ENCODE results near the gene GOLGA6L9. TPM values are rescaled to one million over a fixed set of nuclear protein-coding genes. Genes with fewer than 3 reads are reported as not detected.
"Not testable (repeated sequence)": the region's sequence is repeated elsewhere in the genome, so short reads cannot be mapped to it uniquely, and the experiment has no call there.

The GOLGA6L9 gene
- 0.51 and 0.66 TPM in 2 replicates for total RNA-seq (2012; rRNA removed)

GRCh38 chr15:82429693-82430092 lies at the start of gene GOLGA6L9:
TSS of gene GOLGA6L9 (plus strand) at chr15:82429816. CDS start at chr15:82430080, 264 bp downstream.
- not testable (repeated sequence) for H3K27me3 ChIP-seq (ENCODE audit: control insufficient read depth, insufficient read depth, low read length); H3K9me3 ChIP-seq (replicated peaks; ENCODE audit: low read length); H3K9ac ChIP-seq (ENCODE audit: low read depth, low read length); H3K36me3 ChIP-seq (ENCODE audit: insufficient read depth, low read length); H3K4me2 ChIP-seq (ENCODE audit: low read length); H3K4me1 ChIP-seq (ENCODE audit: control insufficient read depth, insufficient read depth, low read length); H3K4me3 ChIP-seq (ENCODE audit: low read length)

- not testable (repeated sequence) for H3K9ac ChIP-seq (ENCODE audit: low read depth, low read length); H3K4me3 ChIP-seq (ENCODE audit: low read length); H3K4me1 ChIP-seq (ENCODE audit: control insufficient read depth, insufficient read depth, low read length); H3K27me3 ChIP-seq (ENCODE audit: control insufficient read depth, insufficient read depth, low read length); H3K9me3 ChIP-seq (replicated peaks; ENCODE audit: low read length); H3K4me2 ChIP-seq (ENCODE audit: low read length); H3K36me3 ChIP-seq (ENCODE audit: insufficient read depth, low read length)
Observed at GRCh38 chr15:82381330-82381955, 48.2 kb upstream of the GOLGA6L9 start.

- H3K4me2 ChIP-seq (ENCODE audit: low read length); H3K4me1 ChIP-seq (ENCODE audit: control insufficient read depth, insufficient read depth, low read length); H3K9ac ChIP-seq (ENCODE audit: low read depth, low read length); H3K36me3 ChIP-seq (ENCODE audit: insufficient read depth, low read length); H3K9me3 ChIP-seq (replicated peaks; ENCODE audit: low read length); H3K27me3 ChIP-seq (ENCODE audit: control insufficient read depth, insufficient read depth, low read length); H3K4me3 ChIP-seq (ENCODE audit: low read length): not testable (repeated sequence)
Observed at GRCh38 chr15:82387209-82387608, 42.4 kb upstream of the GOLGA6L9 start.

- not testable (repeated sequence) for H3K36me3 ChIP-seq (ENCODE audit: insufficient read depth, low read length); H3K4me1 ChIP-seq (ENCODE audit: control insufficient read depth, insufficient read depth, low read length); H3K27me3 ChIP-seq (ENCODE audit: control insufficient read depth, insufficient read depth, low read length)
Observed at GRCh38 chr15:82390152-82390551, 39.5 kb upstream of the GOLGA6L9 start.

GRCh38 chr15:82392077-82392476 lies 37.5 kb upstream of the GOLGA6L9 start:
- H3K4me2 ChIP-seq (ENCODE audit: low read length); H3K4me1 ChIP-seq (ENCODE audit: control insufficient read depth, insufficient read depth, low read length); H3K27me3 ChIP-seq (ENCODE audit: control insufficient read depth, insufficient read depth, low read length); H3K4me3 ChIP-seq (ENCODE audit: low read length); H3K9ac ChIP-seq (ENCODE audit: low read depth, low read length); H3K36me3 ChIP-seq (ENCODE audit: insufficient read depth, low read length); H3K9me3 ChIP-seq (replicated peaks; ENCODE audit: low read length): not testable (repeated sequence)

More at GRCh38 chr15:82390152-82390551, 39.5 kb upstream of the GOLGA6L9 start:
- not testable (repeated sequence) for H3K9me3 ChIP-seq (replicated peaks; ENCODE audit: low read length); H3K9ac ChIP-seq (ENCODE audit: low read depth, low read length); H3K4me3 ChIP-seq (ENCODE audit: low read length); H3K4me2 ChIP-seq (ENCODE audit: low read length)

- no peaks in the 10 kb centered on the region for H3K9me3 ChIP-seq (replicated peaks; ENCODE audit: low read length)
- no peak overlapping the region for H3K4me2 ChIP-seq (ENCODE audit: low read length)
- H3K4me1 ChIP-seq (ENCODE audit: control insufficient read depth, insufficient read depth, low read length): peaks cover 6% of the 10 kb centered on the region
- H3K9ac ChIP-seq (ENCODE audit: low read depth, low read length): no peak overlapping the region
- H3K27me3 ChIP-seq (ENCODE audit: control insufficient read depth, insufficient read depth, low read length): no peaks in the 10 kb centered on the region
- H3K4me3 ChIP-seq (ENCODE audit: low read length): no peak overlapping the region
- no peaks in the 10 kb centered on the region for H3K36me3 ChIP-seq (ENCODE audit: insufficient read depth, low read length)
Observed at GRCh38 chr15:82393671-82394070, 35.9 kb upstream of the GOLGA6L9 start.

GRCh38 chr15:82395788-82396187 lies 33.8 kb upstream of the GOLGA6L9 start:
- not testable (repeated sequence) for H3K9ac ChIP-seq (ENCODE audit: low read depth, low read length); H3K4me3 ChIP-seq (ENCODE audit: low read length); H3K9me3 ChIP-seq (replicated peaks; ENCODE audit: low read length); H3K4me2 ChIP-seq (ENCODE audit: low read length); H3K36me3 ChIP-seq (ENCODE audit: insufficient read depth, low read length); H3K27me3 ChIP-seq (ENCODE audit: control insufficient read depth, insufficient read depth, low read length); H3K4me1 ChIP-seq (ENCODE audit: control insufficient read depth, insufficient read depth, low read length)

- Histone ChIP-seq H3K4me3 (ENCODE audit: low read length) (no peak overlapping the region), H3K9me3 (replicated peaks; ENCODE audit: low read length) (no peaks in the 10 kb centered on the region), H3K9ac (ENCODE audit: low read depth, low read length) (no peak overlapping the region), H3K4me1 (ENCODE audit: control insufficient read depth, insufficient read depth, low read length) (peaks cover 6% of the 10 kb centered on the region), H3K36me3 (ENCODE audit: insufficient read depth, low read length) (no peaks in the 10 kb centered on the region), H3K4me2 (ENCODE audit: low read length) (no peak overlapping the region), H3K27me3 (ENCODE audit: control insufficient read depth, insufficient read depth, low read length) (no peaks in the 10 kb centered on the region)
Observed at GRCh38 chr15:82397817-82398216, 31.8 kb upstream of the GOLGA6L9 start.

- H3K4me1 ChIP-seq (ENCODE audit: control insufficient read depth, insufficient read depth, low read length): peaks cover 3% of the 10 kb centered on the region
- no peak overlapping the region for H3K4me3 ChIP-seq (ENCODE audit: low read length)
- H3K4me2 ChIP-seq (ENCODE audit: low read length): no peak overlapping the region
- no peaks in the 10 kb centered on the region for H3K9me3 ChIP-seq (replicated peaks; ENCODE audit: low read length)
- no peak overlapping the region for H3K9ac ChIP-seq (ENCODE audit: low read depth, low read length)
- H3K27me3 ChIP-seq (ENCODE audit: control insufficient read depth, insufficient read depth, low read length): no peaks in the 10 kb centered on the region
- no peaks in the 10 kb centered on the region for H3K36me3 ChIP-seq (ENCODE audit: insufficient read depth, low read length)
Observed at GRCh38 chr15:82398785-82399184, 30.8 kb upstream of the GOLGA6L9 start.

GRCh38 chr15:82399366-82400103 lies 30.1 kb upstream of the GOLGA6L9 start:
- not testable (repeated sequence) for H3K9ac ChIP-seq (ENCODE audit: low read depth, low read length); H3K4me3 ChIP-seq (ENCODE audit: low read length); H3K36me3 ChIP-seq (ENCODE audit: insufficient read depth, low read length); H3K4me2 ChIP-seq (ENCODE audit: low read length); H3K9me3 ChIP-seq (replicated peaks; ENCODE audit: low read length); H3K4me1 ChIP-seq (ENCODE audit: control insufficient read depth, insufficient read depth, low read length); H3K27me3 ChIP-seq (ENCODE audit: control insufficient read depth, insufficient read depth, low read length)

- H3K4me3 ChIP-seq (ENCODE audit: low read length); H3K4me2 ChIP-seq (ENCODE audit: low read length); H3K36me3 ChIP-seq (ENCODE audit: insufficient read depth, low read length); H3K9ac ChIP-seq (ENCODE audit: low read depth, low read length); H3K27me3 ChIP-seq (ENCODE audit: control insufficient read depth, insufficient read depth, low read length); H3K4me1 ChIP-seq (ENCODE audit: control insufficient read depth, insufficient read depth, low read length); H3K9me3 ChIP-seq (replicated peaks; ENCODE audit: low read length): not testable (repeated sequence)
Observed at GRCh38 chr15:82401918-82402317, 27.7 kb upstream of the GOLGA6L9 start.

GRCh38 chr15:82402341-82402740 lies 27.3 kb upstream of the GOLGA6L9 start:
- H3K4me3 ChIP-seq (ENCODE audit: low read length); H3K36me3 ChIP-seq (ENCODE audit: insufficient read depth, low read length); H3K4me2 ChIP-seq (ENCODE audit: low read length); H3K9me3 ChIP-seq (replicated peaks; ENCODE audit: low read length); H3K27me3 ChIP-seq (ENCODE audit: control insufficient read depth, insufficient read depth, low read length); H3K4me1 ChIP-seq (ENCODE audit: control insufficient read depth, insufficient read depth, low read length); H3K9ac ChIP-seq (ENCODE audit: low read depth, low read length): not testable (repeated sequence)
